Skin epidermis (tissue), 12 donors: ENCODE data around the gene ITGA11.
"Not testable (repeated sequence)": the region's sequence is repeated elsewhere in the genome, so short reads cannot be mapped to it uniquely, and the experiment has no call there.

Source experiments
- H3K27ac ChIP-seq, 21 experiments: fragments of 200-600 bp; sonication (generic) in 11 of 21; one replicate each; pipeline ENCODE4 v1.5.0; 2020; ENCODE audit warnings: mild to moderate bottlenecking in 3 of 21, inconsistent platforms in 2 of 21, moderate library complexity in 2 of 21
- H3K4me3 ChIP-seq, 7 experiments: fragments of 200-600 bp; sonication (generic) in 2 of 7; one replicate each; pipeline ENCODE4 v1.5.0; 2020; ENCODE audit warnings: inconsistent platforms in 2 of 7, mild to moderate bottlenecking in 2 of 7, moderate library complexity in 1 of 7

The ITGA11 gene

GRCh38 chr15:68399096-68400065 is 32.6 kb downstream of the ITGA11 start:
- Histone ChIP-seq H3K27ac (no peak overlapping the region), H3K4me3 (no peak overlapping the region)

GRCh38 chr15:68397999-68398398 is 34.0 kb downstream of the ITGA11 start:
- H3K27ac ChIP-seq, H3K4me3 ChIP-seq: not testable (repeated sequence)

GRCh38 chr15:68396068-68396467 is 35.9 kb downstream of the ITGA11 start:
- Histone ChIP-seq H3K4me3 (no peak overlapping the region), H3K27ac (no peak overlapping the region)

GRCh38 chr15:68391121-68391520 is 40.8 kb downstream of the ITGA11 start:
- Histone ChIP-seq H3K27ac (no peak overlapping the region), H3K4me3 (no peak overlapping the region)

GRCh38 chr15:68389936-68390817 is 41.8 kb downstream of the ITGA11 start:
- Histone ChIP-seq H3K4me3 (no peak overlapping the region), H3K27ac (no peak overlapping the region)

- no peak overlapping the region for H3K27ac ChIP-seq
These were observed 42.7 kb downstream of the ITGA11 start for GRCh38 chr15:68389041-68389930.

GRCh38 chr15:68387381-68388143 is 44.4 kb downstream of the ITGA11 start:
- no peak overlapping the region for H3K27ac ChIP-seq
- no peak overlapping the region for H3K4me3 ChIP-seq

More at GRCh38 chr15:68389041-68389930, 42.7 kb downstream of the ITGA11 start:
- no peak overlapping the region for H3K4me3 ChIP-seq

GRCh38 chr15:68386587-68387288 is 45.2 kb downstream of the ITGA11 start:
- no peak overlapping the region for H3K27ac ChIP-seq
- H3K4me3 ChIP-seq: no peak overlapping the region

- Histone ChIP-seq H3K4me3 (no peak overlapping the region), H3K27ac (no peak overlapping the region)
These were observed 46.0 kb downstream of the ITGA11 start for GRCh38 chr15:68385671-68386586.

GRCh38 chr15:68385240-68385561 is 46.8 kb downstream of the ITGA11 start:
- no peak overlapping the region for H3K4me3 ChIP-seq
- H3K27ac ChIP-seq: peak overlapping the region in 5 of 21 experiments; percentile 2 to 59 (median 37)

- peak overlapping the region in 9 of 21 experiments; percentile 2 to 59 (median 44) for H3K27ac ChIP-seq
- no peak overlapping the region for H3K4me3 ChIP-seq
These were observed 47.3 kb downstream of the ITGA11 start for GRCh38 chr15:68384451-68385239.

- Histone ChIP-seq H3K4me3 (no peak overlapping the region), H3K27ac (peak overlapping the region in 2 of 21 experiments; percentile 2 to 29)
These were observed 48.5 kb downstream of the ITGA11 start for GRCh38 chr15:68383161-68384074.

- no peak overlapping the region for H3K27ac ChIP-seq
- H3K4me3 ChIP-seq: no peak overlapping the region
These were observed 49.5 kb downstream of the ITGA11 start for GRCh38 chr15:68382286-68383007.

- no peak overlapping the region for H3K27ac ChIP-seq
- no peak overlapping the region for H3K4me3 ChIP-seq
These were observed 51.5 kb downstream of the ITGA11 start for GRCh38 chr15:68380456-68380855.
